Measurements from ENCODE around the gene FGFR3. TPM values are rescaled to one million over a fixed set of nuclear protein-coding genes. Genes with fewer than 3 reads are reported as not detected.

FGFR3 gene
- total and polyA plus RNA-seq, 9 of the 15 experiments (the other 6 are each of a cell fraction or from before 2014, with no cell fraction given) = 1.2 to 60.4 (median 12.7) TPM

GRCh38 chr4:1825326-1825725 is 32.2 kb downstream of the FGFR3 start:
- Histone ChIP-seq H3K9ac (ENCODE audit: insufficient read depth in 1 of 2, low read depth in 2 of 2, low read length in 2 of 2) (no peak overlapping the region), H3K79me2 (ENCODE audit: control insufficient read depth, insufficient read depth, low read length) (no peaks in the 10 kb centered on the region; the same call in 2 of the 3 replicates), H3K4me1 (replicated peaks in 1 of 2; ENCODE audit: control insufficient read depth in 2 of 2, insufficient read depth in 2 of 2, low read length in 2 of 2) (peaks cover 0 to 3% of the 10 kb centered on the region in 2 experiments; a peak in 3 of 5 replicates), H3K4me2 (ENCODE audit: insufficient read depth, low read length) (no peak overlapping the region), H3K4me3 (no peak overlapping the region), H3K27me3 (ENCODE audit: control insufficient read depth in 2 of 2, insufficient read depth in 2 of 2, low read length in 2 of 2) (no peaks in the 10 kb centered on the region), H3K27ac (ENCODE audit: extremely low read depth, low read depth, low read length) (no peak overlapping the region), H3K36me3 (ENCODE audit: control insufficient read depth, insufficient read depth, low read length) (peaks cover 76% of the 10 kb centered on the region; the same call in 2 of the 3 replicates), H3K9me3 (replicated peaks; ENCODE audit: control insufficient read depth, insufficient read depth, low read depth, low read length) (no peaks in the 10 kb centered on the region), H4K20me1 (replicated peaks; ENCODE audit: control insufficient read depth, insufficient read depth, low read length) (peaks cover 4% of the 10 kb centered on the region; the same call in 1 of the 2 replicates), H3K9me1 (ENCODE audit: control insufficient read depth, insufficient read depth, low read length) (no peaks in the 10 kb centered on the region), H2AFZ (ENCODE audit: low read depth, low read length) (no peak overlapping the region)
- DNase-seq (ENCODE audit: extremely low read depth in 1 of 4, low spot score in 3 of 4) (no peak), ATAC-seq (no peak), FAIRE-seq (no peak)
- 96% methylated on average over 14 of the region's 19 CpGs for WGBS (ENCODE audit: insufficient coverage, low coverage, missing lambda C conversion rate)
- POLR2A ChIA-PET = interaction anchor here (1.1 kb wide), 1 partner anchor 9 kb away, joined by 4 read pairs; no protein-coding TSS in a partner anchor
- in situ Hi-C loops (cut with MboI) (no loop called here), intact Hi-C loops (cut with micrococcal nuclease) (no loop called here)
- TF ChIP-seq HMGN3 (IDR thresholded peaks at IDR 0.05; ENCODE audit: borderline replicate concordance, extremely low read depth, insufficient read length, low read depth, low read length) = no peak
- no peak for TF ChIP-seq SPI1 (IDR thresholded peaks at IDR 0.05; ENCODE audit: borderline replicate concordance, low read depth, low read length)
- peak; percentile 51 for TF ChIP-seq NFIX (CRISPR knock-in tag; IDR thresholded peaks at IDR 0.05; ENCODE audit: low read depth)
- TF ChIP-seq NFIC (IDR thresholded peaks at IDR 0.05) = peak; percentile 91
- 0 out of 2 replicates have a peak, but pooled peaks have one; percentile 38 for TF ChIP-seq POLR2G (IDR thresholded peaks at IDR 0.05; ENCODE audit: low read depth, low read length)
- no TSS peak for BruUV-seq (replicated peaks)
- CTCF ChIA-PET (ENCODE audit: low intra/inter-chr PET ratio) = interaction anchor here (1.6 kb wide), 1 partner anchor 74 kb away, joined by 8 read pairs; no protein-coding TSS in a partner anchor
